Neural cell (in vitro differentiated cells): ENCODE measurements around the gene XYLT2. TPM values are rescaled to one million over a fixed set of nuclear protein-coding genes. Genes with fewer than 3 reads are reported as not detected.

Source experiments
- H2AFZ ChIP-seq: fragments of 200-600, 300-800 bp; sonication (generic), shearing (Covaris generic); 2 replicates; pipeline ENCODE4 v1.6.0; 2014; ENCODE audit warnings: low read depth, mild to moderate bottlenecking, antibody characterized with exemption, low read length, moderate library complexity
- H3F3A ChIP-seq: fragments of 200-600 bp; shearing (Covaris generic); 2 replicates; pipeline ENCODE4 v1.6.1; 2016; ENCODE audit warnings: mild to moderate bottlenecking, moderate library complexity, mixed read lengths, antibody characterized with exemption, low read length; ENCODE audit not compliant: insufficient read depth, poor library complexity, severe bottlenecking
- H3K27ac ChIP-seq: fragments of 200-600, 300-800 bp; sonication (generic), shearing (Covaris generic); 2 replicates; pipeline ENCODE4 v1.5.1; 2014; ENCODE audit warnings: mild to moderate bottlenecking, low read length, moderate library complexity
- H3K27me3 ChIP-seq: fragments of 300-800, 200-600 bp; sonication (generic), shearing (Covaris generic); 2 replicates; pipeline ENCODE4 v1.6.0; 2014; ENCODE audit warnings: mild to moderate bottlenecking, low read depth, low read length, moderate library complexity; ENCODE audit not compliant: insufficient read depth
- H3K36me3 ChIP-seq: fragments of 300-800, 200-600 bp; sonication (generic), shearing (Covaris generic); 2 replicates; pipeline ENCODE4 v1.5.1; 2014; ENCODE audit warnings: mild to moderate bottlenecking, antibody characterized with exemption, low read length, moderate library complexity; ENCODE audit not compliant: insufficient read depth
- H3K4me2 ChIP-seq: fragments of 300-800, 200-600 bp; sonication (generic), shearing (Covaris generic); 2 replicates; pipeline ENCODE4 v1.6.0; 2014; ENCODE audit warnings: mild to moderate bottlenecking, low read length
- H3K4me3 ChIP-seq: fragments of 300-800, 200-600 bp; sonication (generic), shearing (Covaris generic); 2 replicates; pipeline ENCODE4 v1.5.1; 2014; ENCODE audit warnings: mild to moderate bottlenecking, low read length, moderate library complexity
- H3K79me2 ChIP-seq: fragments of 200-600 bp; shearing (Covaris generic); replicated peaks from 2 replicates; pipeline ENCODE4 v1.6.0; 2014; ENCODE audit warnings: mild to moderate bottlenecking, low read length, moderate library complexity; ENCODE audit not compliant: insufficient read depth
- H3K9ac ChIP-seq: fragments of 300-800, 200-600 bp; sonication (generic), shearing (Covaris generic); 2 replicates; pipeline ENCODE4 v1.6.1; 2016; ENCODE audit warnings: mild to moderate bottlenecking, low read length, mixed read lengths
- H3K9me2 ChIP-seq: fragments of 200-600 bp; shearing (Covaris generic); 2 replicates; pipeline ENCODE4 v1.6.1; 2016; ENCODE audit warnings: mild to moderate bottlenecking, low read length, mixed read lengths; ENCODE audit not compliant: insufficient read depth
- H3K9me3 ChIP-seq: fragments of 200-600, 300-800 bp; sonication (generic), shearing (Covaris generic); 2 replicates; pipeline ENCODE4 v1.6.1; 2016; ENCODE audit warnings: mild to moderate bottlenecking, mixed run types, low read length, moderate library complexity, mixed read lengths
- H4K20me1 ChIP-seq: fragments of 200-600 bp; shearing (Covaris generic); 2 replicates; pipeline ENCODE4 v1.6.1; 2016; ENCODE audit warnings: mild to moderate bottlenecking, mixed run types; ENCODE audit not compliant: insufficient read depth
- EP300 ChIP-seq: fragments of 450-650 bp; conservative IDR thresholded peaks from 2 replicates; pipeline ENCODE4 v1.6.1; 2014; ENCODE audit warnings: antibody characterized with exemption, mild to moderate bottlenecking, moderate library complexity; ENCODE audit not compliant: poor library complexity, severe bottlenecking
- EZH2 ChIP-seq: fragments of 200-600, 300-800 bp; shearing (Covaris generic), sonication (generic); IDR thresholded peaks from 2 replicates; pipeline ENCODE4 v1.6.1; 2014; ENCODE audit warnings: antibody characterized with exemption, low read length, borderline replicate concordance, mild to moderate bottlenecking; ENCODE audit not compliant: insufficient read depth, poor library complexity, severe bottlenecking
- MXI1 ChIP-seq: fragments of 450-650 bp; conservative IDR thresholded peaks from 2 replicates; pipeline ENCODE4 v1.6.1; 2014; ENCODE audit warnings: antibody characterized with exemption, mild to moderate bottlenecking; ENCODE audit not compliant: poor library complexity, severe bottlenecking
- RAD21 ChIP-seq: fragments of 450-650 bp; conservative IDR thresholded peaks from 2 replicates; pipeline ENCODE4 v1.6.1; 2014; ENCODE audit warnings: antibody characterized with exemption, mild to moderate bottlenecking, moderate library complexity
- SMC3 ChIP-seq: fragments of 450-650 bp; conservative IDR thresholded peaks from 2 replicates; pipeline ENCODE4 v1.6.1; 2014; ENCODE audit warnings: antibody characterized with exemption, mild to moderate bottlenecking, moderate library complexity; ENCODE audit not compliant: poor library complexity
- TAF1 ChIP-seq: IDR thresholded peaks from 2 replicates; pipeline ENCODE4 v1.6.1; 2012; ENCODE audit warnings: low read depth
- polyA plus RNA-seq: library from polyadenylated mRNA; depleted of rRNA; stranded (reverse); fragments of >200 nt; gene quantifications from 2 replicates; pipeline ENCODE4 v1.2.3, GENCODE V29; 2014
- TF ChIP-seq, protein P1 (sequence below): fragments of 450-650 bp; IDR thresholded peaks from 2 replicates; pipeline ENCODE4 v1.5.1; 2014; ENCODE audit warnings: antibody characterized with exemption, mild to moderate bottlenecking, moderate library complexity; ENCODE audit not compliant: poor library complexity, severe bottlenecking
- TF ChIP-seq, protein P2 (sequence below): IDR thresholded peaks from 2 replicates; pipeline ENCODE4 v1.6.1; 2012; ENCODE audit warnings: borderline replicate concordance

XYLT2 gene
- polyA plus RNA-seq, 1 donor from 2014 or later, result 6.9 TPM

DNA sequence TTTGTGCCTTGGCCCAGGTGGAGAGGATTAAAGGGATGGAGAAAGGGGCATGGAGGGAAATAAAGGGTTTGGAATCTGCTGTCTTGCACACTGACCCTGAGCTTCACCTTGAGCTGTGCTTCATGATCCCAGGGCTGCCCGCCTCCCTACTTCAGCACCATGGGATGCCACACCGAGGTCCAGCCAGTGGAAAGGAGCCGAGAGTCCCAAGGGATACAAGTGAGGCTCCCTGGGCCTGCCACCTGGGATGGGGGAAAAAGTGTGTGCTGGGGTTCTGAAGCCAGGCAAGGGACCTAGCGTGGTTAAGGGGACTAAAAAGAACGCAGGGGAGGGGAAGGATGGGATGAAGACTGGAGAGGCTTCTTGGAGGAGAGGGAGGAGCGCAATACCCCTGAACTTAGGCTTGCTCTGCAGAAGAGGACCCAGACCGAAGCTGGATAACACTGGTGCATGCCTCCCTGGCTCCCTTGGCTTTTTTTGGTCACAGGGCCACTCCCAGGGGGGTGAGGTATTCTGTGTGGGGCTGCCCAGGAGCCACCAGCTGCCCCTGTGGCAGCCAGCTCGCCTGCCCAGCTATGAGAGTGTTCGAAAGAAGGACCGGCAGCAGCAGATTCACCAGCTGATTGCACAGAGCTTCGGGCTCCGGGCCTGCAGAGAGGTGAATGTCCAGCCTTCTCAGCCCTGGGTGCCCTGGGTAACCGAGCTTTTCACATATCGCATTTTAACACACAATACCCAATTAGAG lies 19.9 kb downstream of the XYLT2 start:
- H2AFZ ChIP-seq, result no peak overlapping the region
- H3K9ac ChIP-seq, result no peak overlapping the region
- H3K36me3 ChIP-seq, result no peaks in the 10 kb centered on the region
- no peaks in the 10 kb centered on the region for H3K27me3 ChIP-seq
- no peaks in the 10 kb centered on the region for H3K9me2 ChIP-seq
- no peaks in the 10 kb centered on the region for H3F3A ChIP-seq
- H3K4me2 ChIP-seq, result no peak overlapping the region
- TF ChIP-seq TAF1, result no peak
- no peak overlapping the region for H3K27ac ChIP-seq
- H3K9me3 ChIP-seq, result no peaks in the 10 kb centered on the region
- no peaks in the 10 kb centered on the region for H3K79me2 ChIP-seq
- H4K20me1 ChIP-seq, result no peaks in the 10 kb centered on the region
- H3K4me3 ChIP-seq, result no peak overlapping the region

DNA sequence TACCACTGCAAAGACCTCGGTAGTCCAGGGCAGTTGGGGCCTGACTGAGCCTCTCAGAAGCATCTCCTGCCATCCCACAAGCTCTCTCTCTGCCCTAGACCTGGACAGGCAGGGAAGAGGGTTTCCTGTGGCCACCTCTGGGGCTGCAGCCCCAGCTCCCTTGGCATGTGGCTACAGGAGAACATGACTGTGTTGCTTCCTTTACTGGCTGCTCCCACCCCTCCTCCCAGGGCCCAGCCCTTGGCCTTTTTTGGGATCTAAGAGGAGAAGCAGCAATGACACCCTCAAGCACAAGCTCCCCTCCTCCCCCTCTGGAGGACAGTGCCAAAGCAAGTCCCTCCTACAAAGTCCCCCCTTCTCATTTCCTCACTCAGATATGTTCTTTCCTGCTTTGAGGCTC lies 21.5 kb downstream of the XYLT2 start:
- H3K4me2 ChIP-seq, result no peak overlapping the region
- no peak overlapping the region for H3K27ac ChIP-seq
- no peaks in the 10 kb centered on the region for H3K36me3 ChIP-seq
- no peaks in the 10 kb centered on the region for H4K20me1 ChIP-seq
- H3K4me3 ChIP-seq, result no peak overlapping the region
- no peak overlapping the region for H3K9ac ChIP-seq
- no peak for TF ChIP-seq TAF1
- no peak for TF ChIP-seq SMC3
- peaks cover 13% of the 10 kb centered on the region for H3K79me2 ChIP-seq
- no peaks in the 10 kb centered on the region for H3F3A ChIP-seq
- no peaks in the 10 kb centered on the region for H3K9me3 ChIP-seq
- no peaks in the 10 kb centered on the region for H3K9me2 ChIP-seq
- no peak overlapping the region for H2AFZ ChIP-seq
- H3K27me3 ChIP-seq, result no peaks in the 10 kb centered on the region

DNA sequence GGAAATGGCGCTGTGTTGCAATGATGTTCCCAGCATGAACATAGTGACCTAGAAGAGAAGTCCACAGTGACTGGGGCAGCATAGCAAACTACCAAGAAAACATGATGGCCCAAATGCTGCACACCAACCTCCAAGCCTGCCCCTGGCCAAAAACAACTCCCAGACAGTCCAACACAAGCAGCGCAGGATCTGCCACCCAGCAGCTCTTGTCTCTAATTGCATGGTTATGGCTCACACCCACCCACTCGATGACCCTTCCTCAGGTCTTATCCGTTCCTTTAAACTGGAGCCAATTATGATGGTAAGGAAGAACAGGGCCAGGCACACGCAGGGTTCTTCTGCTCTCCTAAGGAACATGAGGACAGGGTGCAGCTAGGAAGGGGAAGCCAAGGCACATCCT lies 24.1 kb downstream of the XYLT2 start:
- no peak overlapping the region for H3K9ac ChIP-seq
- H3K9me2 ChIP-seq, result no peaks in the 10 kb centered on the region
- no peaks in the 10 kb centered on the region for H3F3A ChIP-seq
- H3K27me3 ChIP-seq, result no peaks in the 10 kb centered on the region
- H3K9me3 ChIP-seq, result no peaks in the 10 kb centered on the region
- no peak overlapping the region for H2AFZ ChIP-seq
- no peaks in the 10 kb centered on the region for H3K36me3 ChIP-seq
- no peak overlapping the region for H3K4me2 ChIP-seq
- no peak overlapping the region for H3K4me3 ChIP-seq
- H3K79me2 ChIP-seq, result peaks cover 17% of the 10 kb centered on the region
- TF ChIP-seq RAD21 (no peak), EP300 (no peak), SMC3 (no peak)
- H3K27ac ChIP-seq, result no peak overlapping the region
- no peaks in the 10 kb centered on the region for H4K20me1 ChIP-seq

DNA sequence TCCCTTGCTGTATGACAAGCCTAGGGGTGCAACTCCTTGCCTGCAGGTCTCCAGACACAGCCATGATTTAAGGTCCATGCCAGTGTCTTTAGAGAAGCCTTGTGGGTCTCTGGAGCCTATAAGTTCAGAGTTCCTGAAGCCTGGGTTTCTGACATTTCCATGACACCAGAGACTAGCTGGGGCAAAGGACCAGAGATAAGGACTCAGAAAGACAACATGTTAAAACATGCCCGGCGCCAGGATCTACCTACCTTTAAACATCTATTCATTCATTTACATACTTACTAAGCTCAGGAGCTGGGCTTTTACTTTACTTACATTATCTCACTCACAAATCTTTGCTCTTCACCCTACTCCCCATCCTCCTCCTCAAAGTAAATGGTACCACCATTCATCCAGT lies 25.6 kb downstream of the XYLT2 start:
- Histone ChIP-seq H3K4me3 (peak overlapping the region; percentile 76), H4K20me1 (no peaks in the 10 kb centered on the region), H3K79me2 (peaks cover 17% of the 10 kb centered on the region), H3K9ac (no peak overlapping the region), H3K9me3 (no peaks in the 10 kb centered on the region), H3K36me3 (no peaks in the 10 kb centered on the region), H3K9me2 (no peaks in the 10 kb centered on the region), H3K27ac (no peak overlapping the region), H3F3A (no peaks in the 10 kb centered on the region), H3K4me2 (peak overlapping the region; percentile 73), H3K27me3 (no peaks in the 10 kb centered on the region), H2AFZ (no peak overlapping the region)
- TF ChIP-seq, protein P1, sequence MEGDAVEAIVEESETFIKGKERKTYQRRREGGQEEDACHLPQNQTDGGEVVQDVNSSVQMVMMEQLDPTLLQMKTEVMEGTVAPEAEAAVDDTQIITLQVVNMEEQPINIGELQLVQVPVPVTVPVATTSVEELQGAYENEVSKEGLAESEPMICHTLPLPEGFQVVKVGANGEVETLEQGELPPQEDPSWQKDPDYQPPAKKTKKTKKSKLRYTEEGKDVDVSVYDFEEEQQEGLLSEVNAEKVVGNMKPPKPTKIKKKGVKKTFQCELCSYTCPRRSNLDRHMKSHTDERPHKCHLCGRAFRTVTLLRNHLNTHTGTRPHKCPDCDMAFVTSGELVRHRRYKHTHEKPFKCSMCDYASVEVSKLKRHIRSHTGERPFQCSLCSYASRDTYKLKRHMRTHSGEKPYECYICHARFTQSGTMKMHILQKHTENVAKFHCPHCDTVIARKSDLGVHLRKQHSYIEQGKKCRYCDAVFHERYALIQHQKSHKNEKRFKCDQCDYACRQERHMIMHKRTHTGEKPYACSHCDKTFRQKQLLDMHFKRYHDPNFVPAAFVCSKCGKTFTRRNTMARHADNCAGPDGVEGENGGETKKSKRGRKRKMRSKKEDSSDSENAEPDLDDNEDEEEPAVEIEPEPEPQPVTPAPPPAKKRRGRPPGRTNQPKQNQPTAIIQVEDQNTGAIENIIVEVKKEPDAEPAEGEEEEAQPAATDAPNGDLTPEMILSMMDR, result no peak
- TF ChIP-seq EZH2 (no peak), TAF1 (no peak), MXI1 (no peak)
- TF ChIP-seq, protein P2, sequence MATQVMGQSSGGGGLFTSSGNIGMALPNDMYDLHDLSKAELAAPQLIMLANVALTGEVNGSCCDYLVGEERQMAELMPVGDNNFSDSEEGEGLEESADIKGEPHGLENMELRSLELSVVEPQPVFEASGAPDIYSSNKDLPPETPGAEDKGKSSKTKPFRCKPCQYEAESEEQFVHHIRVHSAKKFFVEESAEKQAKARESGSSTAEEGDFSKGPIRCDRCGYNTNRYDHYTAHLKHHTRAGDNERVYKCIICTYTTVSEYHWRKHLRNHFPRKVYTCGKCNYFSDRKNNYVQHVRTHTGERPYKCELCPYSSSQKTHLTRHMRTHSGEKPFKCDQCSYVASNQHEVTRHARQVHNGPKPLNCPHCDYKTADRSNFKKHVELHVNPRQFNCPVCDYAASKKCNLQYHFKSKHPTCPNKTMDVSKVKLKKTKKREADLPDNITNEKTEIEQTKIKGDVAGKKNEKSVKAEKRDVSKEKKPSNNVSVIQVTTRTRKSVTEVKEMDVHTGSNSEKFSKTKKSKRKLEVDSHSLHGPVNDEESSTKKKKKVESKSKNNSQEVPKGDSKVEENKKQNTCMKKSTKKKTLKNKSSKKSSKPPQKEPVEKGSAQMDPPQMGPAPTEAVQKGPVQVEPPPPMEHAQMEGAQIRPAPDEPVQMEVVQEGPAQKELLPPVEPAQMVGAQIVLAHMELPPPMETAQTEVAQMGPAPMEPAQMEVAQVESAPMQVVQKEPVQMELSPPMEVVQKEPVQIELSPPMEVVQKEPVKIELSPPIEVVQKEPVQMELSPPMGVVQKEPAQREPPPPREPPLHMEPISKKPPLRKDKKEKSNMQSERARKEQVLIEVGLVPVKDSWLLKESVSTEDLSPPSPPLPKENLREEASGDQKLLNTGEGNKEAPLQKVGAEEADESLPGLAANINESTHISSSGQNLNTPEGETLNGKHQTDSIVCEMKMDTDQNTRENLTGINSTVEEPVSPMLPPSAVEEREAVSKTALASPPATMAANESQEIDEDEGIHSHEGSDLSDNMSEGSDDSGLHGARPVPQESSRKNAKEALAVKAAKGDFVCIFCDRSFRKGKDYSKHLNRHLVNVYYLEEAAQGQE, result no peak
